Renal cortical epithelial cell (primary cell): ENCODE data around the gene LSAMP. TPM values are rescaled to one million over a fixed set of nuclear protein-coding genes. Genes with fewer than 3 reads are reported as not detected.

ENCODE experiments used
- DNase-seq: peaks from one replicate; pipeline ENCODE4 v3.0.0-alpha.2; 2011; ENCODE audit warnings: low read depth
- total RNA-seq: library from RNA; depleted of rRNA; stranded (reverse); fragments of >200 nt; gene quantifications from 2 replicates; pipeline ENCODE4 v1.2.3, GENCODE V29; 2014

Gene LSAMP
- total RNA-seq, 1 donor from 2014 or later, result 0.55 TPM

GRCh38 chr3:116165135-116165534, 280.2 kb downstream of the LSAMP start:
- DNase-seq, result no peak

DNA sequence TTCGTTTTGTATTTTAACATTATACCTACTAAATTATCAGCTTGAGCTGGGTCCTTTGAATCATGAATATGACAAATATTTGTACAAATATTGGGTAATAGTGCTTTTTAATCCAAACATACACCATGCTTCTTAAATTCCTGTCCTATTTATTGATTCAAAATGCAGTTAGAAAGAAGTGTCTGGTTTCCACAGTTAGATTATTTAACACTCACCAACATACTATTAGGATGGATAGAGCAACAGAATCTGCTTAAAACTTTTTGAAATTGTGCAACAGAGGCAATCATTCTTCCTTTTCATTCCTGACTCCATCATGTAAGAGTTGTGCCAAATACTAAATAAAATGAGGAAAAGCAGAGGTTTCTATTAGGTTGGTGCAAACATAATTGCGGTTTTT, 281.2 kb downstream of the LSAMP start:
- DNase-seq, result no peak

DNA sequence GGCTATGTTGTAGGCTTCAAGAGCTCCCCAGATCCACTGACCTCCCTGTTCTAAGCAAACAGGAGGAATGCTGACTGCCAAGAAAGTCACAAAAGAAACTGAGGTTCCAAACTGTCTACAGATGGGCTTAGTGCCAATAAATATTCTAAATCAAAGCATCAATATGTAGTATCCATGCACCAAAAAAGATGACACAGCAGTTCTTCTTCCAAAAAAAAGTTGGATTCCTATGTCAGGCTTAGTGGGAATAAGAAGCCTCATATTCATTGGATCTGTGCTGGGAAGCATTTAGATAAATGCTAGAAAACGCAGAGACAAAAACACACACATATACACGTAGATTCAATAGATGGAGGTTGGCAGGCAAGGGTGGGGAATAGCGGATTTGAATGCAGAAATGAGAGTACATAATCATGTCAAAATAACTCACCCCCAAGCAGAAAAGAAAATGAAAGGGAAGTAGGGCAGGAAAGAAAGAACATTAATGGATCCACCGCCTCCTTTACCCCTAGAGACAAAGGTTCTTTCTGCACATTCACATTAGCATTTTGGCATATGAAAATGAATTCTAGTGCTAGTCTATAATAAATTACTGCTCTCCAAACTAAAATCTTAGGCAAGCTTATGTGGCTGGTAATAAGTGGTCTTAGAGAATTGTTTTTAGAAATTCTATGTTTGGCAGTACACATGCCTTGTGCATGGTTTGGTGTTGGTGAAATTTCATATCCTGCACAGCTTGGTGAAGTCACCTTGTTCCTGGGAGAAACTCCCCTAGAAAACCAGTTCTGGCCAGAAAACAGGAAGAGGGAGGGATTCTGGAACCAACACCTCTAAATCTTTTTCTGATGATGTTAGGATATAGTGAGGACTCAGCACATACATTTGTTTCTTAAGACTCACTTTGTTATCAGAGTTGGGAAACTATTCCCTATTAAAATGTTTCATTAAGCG, 283.4 kb downstream of the LSAMP start:
- DNase-seq, result no peak

GRCh38 chr3:116160594-116160993, 284.7 kb downstream of the LSAMP start:
- DNase-seq, result no peak

DNA sequence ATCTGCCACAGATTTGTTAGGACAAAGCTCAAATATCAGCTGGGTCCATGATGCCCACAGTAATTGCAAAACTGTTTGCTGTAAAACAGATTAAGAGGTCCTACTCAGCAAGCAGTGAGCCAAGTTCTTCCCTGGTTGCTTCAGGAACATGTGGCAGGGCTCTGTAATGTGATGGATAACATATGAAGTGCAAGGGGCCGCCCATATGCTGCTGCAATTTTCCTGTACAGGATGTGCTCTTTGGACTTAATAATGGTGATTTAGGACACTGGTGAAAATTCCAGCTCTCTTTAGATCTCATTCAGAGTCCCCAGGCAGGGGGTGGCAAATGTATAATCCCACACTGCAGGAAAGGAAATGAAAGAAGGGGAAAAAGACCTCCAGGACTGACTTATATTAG, 289.4 kb downstream of the LSAMP start:
- no peak for DNase-seq

DNA sequence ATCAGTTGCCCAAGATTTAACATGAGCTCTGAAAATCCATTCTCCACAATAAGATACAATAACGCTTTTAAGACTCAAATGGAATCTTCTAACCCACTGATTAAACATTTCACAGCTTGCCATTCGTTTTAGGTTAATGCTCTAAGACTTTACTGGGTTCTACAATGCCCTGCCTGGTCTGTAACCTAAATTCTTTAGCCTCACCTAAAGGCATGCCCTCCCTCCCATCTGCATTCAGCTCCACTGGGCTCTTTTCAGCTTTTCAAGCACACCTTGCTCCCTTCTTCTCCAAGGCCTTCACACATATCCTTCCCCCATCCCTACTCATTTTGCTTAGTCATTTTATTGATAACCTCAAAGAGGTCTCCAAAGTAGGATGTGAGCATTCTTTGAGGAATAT, 290.9 kb downstream of the LSAMP start:
- no peak for DNase-seq

GRCh38 chr3:116153174-116153573, 292.1 kb downstream of the LSAMP start:
- DNase-seq, result no peak

GRCh38 chr3:116150655-116151167, 294.6 kb downstream of the LSAMP start:
- DNase-seq, result no peak

DNA sequence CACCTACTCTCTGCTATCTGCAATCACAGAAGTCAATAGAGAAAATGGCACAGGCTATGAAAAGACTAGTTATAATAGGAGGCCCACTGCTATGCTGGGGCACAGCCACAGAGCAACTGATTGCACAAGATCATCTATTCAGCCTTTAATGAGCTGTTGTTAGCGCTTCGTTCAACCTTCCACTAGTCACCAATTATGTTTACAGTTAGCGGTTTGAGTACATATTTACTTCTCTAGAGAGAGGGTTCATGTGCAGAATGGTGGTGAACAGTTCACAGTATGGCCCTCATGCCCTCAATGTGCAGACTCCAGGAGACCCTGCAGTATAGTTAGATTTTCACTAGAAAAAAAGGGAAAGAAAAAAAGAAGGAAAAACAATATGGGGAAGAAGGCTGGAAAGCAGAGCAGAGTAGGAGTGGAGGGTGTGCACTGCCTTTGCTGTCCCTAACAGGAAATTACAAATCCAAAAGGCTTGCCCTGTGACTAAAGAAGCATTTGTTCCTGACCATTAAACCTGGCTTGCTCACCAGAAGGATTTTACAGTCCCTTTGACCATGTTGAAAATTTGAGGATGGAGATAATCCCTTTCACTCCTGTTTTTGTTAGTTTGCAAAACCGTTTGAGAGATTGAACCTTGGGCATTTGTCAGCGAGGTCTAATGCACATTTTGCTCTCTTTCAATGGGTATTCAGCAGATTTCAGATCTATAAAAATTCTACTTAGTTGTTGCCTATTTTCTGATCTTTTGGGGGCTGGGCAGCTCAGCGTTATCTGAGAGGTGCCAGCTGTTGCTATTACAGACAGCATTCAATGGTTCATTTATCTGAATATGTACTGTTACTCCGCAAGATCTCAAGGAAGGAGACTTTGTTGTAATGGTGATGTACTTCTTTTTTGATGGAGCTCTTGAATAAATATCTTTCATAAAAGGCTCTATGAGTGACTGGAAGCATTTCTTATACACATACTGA, 296.1 kb downstream of the LSAMP start:
- peak; percentile 87 for DNase-seq

DNA sequence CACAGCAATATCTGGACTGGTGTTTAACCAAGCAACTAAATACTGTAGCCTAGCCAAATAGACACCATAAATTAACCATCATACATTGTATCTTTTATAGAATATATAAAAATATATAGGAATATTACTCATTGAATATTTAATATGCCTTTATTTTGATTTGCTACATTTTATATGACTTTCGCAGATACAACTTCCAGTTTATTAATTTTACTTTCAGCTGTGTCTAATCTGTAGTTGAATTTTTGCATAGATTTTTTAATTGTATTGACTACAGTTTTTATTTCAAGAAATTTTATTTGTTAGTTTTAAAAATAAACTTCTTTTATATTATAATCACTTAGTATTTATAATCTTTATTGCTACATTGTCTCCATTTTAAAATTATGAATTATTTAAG, 299.7 kb downstream of the LSAMP start:
- no peak for DNase-seq

DNA sequence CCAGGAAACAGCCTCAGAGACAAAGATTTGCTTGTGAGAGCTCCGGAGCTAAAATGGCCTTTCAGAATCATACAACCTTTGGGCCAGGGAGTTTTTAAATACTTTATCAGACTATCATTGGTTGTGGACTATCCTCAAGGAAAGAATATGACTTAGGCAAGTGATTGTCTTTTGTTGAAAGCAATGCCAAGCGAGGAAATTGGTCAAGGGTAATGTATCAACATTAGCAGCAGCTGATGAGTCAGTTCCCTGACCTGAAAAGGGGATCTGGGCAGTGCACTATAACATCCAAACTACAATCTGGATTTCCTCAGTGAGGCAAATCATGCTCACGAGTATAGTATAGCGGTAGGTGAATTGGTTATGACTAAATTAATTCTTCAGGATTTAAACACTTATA, 303.6 kb downstream of the LSAMP start:
- DNase-seq, result peak; percentile 54

DNA sequence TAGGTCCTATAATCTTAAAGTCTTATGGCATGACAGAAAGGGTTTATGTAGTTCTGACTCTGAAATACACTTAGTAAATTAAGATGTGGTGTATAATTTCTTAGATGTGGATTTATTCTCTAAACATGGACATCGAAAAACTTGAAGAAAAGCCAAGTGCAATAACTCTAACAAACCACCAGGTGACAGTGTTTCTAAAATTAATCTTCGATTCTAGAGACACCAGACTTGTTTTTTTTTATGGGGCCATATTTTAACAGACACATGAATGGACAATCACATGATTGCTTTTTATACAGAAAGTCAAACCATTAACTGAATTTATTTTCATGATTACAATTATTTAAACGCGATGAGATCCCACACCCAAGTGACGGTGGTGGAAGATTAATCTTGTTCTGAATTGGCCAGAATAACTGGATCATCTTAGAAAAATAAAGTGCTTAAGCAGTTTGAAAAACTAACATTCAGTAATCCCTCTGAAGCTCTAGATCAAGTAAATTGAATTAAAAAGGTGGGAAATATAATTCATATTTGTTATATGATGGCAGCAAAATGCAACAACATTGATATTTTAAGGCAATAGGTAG, 305.1 kb downstream of the LSAMP start:
- DNase-seq, result peak; percentile 66

DNA sequence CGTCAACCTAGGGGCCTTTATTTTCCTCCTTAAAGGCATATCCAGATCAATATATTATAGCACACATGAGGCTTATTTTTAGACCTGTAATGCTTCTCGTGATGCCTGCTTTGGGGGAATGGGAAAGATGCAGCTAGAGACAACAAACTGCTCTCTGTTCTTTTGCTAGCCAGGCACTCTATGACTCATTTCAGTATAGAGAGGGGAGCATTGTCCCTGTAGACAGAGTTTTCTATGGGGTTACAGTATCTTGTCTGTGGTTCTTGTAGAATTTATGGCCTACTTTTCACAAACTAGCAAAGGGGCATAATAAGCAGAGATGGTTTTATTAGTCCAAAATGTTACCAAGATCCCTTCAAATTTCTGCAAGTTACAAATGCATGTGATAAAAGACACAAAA, 305.6 kb downstream of the LSAMP start:
- no peak for DNase-seq

- DNase-seq, result peak; percentile 92
Observed at GRCh38 chr3:116135457-116136085, 309.7 kb downstream of the LSAMP start.

GRCh38 chr3:116129187-116129946, 315.9 kb downstream of the LSAMP start:
- peak; percentile 25 for DNase-seq

GRCh38 chr3:116127464-116127863, 317.8 kb downstream of the LSAMP start:
- no peak for DNase-seq

- DNase-seq, result no peak
Observed at GRCh38 chr3:116124166-116124565, 321.1 kb downstream of the LSAMP start.

DNA sequence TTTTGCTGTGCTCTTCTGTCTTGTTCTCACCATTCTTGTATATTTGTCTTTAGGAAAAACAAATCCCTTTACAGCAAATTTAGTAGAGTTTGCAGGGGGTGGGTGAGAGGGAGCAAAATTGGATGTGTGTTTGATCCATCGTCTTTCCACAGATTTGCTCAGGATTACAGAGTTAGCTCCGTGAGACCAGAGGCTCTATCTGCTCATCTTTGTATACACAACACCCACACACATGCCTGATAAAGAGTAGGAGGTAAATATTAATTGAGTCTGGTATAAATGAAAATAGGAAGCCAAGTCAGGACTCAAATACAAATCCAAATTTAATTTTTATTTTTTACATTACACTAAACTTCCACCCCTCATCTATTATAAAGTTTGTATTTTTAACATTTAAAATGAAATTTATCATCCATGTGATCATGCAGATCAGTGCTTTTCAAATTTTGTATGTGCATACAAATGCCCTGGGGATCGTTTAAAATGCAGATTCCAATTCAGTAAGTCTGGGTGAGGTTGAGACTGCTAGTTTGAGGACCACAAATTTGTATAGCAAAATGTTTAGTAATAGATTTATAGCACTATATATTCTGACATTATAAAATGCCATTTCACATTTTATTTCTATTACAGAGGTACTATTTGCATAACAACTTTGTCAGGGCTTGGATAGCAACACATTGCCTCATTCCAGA, 326.7 kb downstream of the LSAMP start:
- DNase-seq, result no peak

DNA sequence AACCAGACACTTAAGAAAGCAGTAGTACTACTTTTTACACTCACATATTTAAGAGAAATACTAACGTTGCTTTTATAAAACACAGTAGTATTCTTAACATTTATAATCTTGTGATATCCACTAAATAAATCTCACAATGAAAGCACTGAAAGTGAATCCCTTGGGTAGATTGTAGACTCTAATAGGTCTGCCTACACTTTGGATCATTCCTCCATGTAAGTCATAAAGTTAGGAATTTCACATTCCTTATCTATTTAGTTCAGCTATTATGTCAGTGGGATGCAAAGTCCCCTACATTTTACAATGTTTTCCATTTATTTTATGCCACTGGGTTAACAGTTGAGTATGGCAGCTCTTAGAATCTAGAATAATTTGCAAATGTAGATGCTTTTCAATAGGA, 330.7 kb downstream of the LSAMP start:
- DNase-seq, result no peak

DNA sequence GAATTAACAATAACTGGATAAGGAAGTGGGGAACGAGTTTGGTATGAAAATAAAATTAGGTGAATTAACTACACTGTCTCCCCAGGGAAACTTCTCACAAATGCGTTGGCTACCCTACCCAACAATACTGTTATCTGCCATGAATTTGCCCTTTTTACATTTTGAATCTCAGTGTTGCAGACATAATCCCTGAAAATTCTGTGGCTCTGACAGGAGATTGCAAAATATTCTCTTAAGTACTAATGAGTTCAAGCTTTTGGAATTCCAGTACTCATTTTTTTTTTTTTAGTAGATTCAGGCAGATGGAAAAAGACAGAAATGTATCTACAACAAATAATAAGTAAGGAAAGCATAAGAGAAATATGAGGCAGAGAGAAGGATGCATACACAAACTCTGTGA, 332.6 kb downstream of the LSAMP start:
- DNase-seq, result peak; percentile 4
